Measurements from ENCODE around the gene IQUB. TPM values are rescaled to one million over a fixed set of nuclear protein-coding genes. Genes with fewer than 3 reads are reported as not detected.
A peak's percentile ranks its signal among the peaks of the same experiment; 100 is the strongest.

Gene IQUB
- total RNA-seq, 1 experiment from 2014 or later, result 0.77 TPM

- Mint-ChIP-seq H3K4me1 (peaks cover 14% of the 10 kb centered on the region), H3K4me3 (no peak overlapping the region), H3K36me3 (peaks cover 30% of the 10 kb centered on the region), H3K27me3 (ENCODE audit: low read depth) (no peaks in the 10 kb centered on the region; the same call in 1 of the 2 replicates), H3K27ac (no peak overlapping the region), H3K9me3 (peaks cover 42% of the 10 kb centered on the region)
- DNase-seq (ENCODE audit: low spot score) (no peak), ATAC-seq (no peak)
- no peak for TF ChIP-seq HMGA2 (CRISPR knock-in tag; IDR thresholded peaks at IDR 0.05)
- ChIA-PET POLR2A (no interaction called here), CTCF (no interaction called here)
Observed at GRCh38 chr7:123505221-123505620, 29.2 kb downstream of the IQUB start.

- DNase-seq (ENCODE audit: low spot score) (no peak), ATAC-seq (peak; percentile 67)
- ChIA-PET POLR2A (interaction anchor here (1.0 kb wide), 1 partner anchor 8 kb away, joined by 3 read pairs; no protein-coding TSS in a partner anchor), CTCF (no interaction called here)
- H3K27ac Mint-ChIP-seq, result peak overlapping the region; percentile 51; the same call in 1 of the 2 replicates
- peaks cover 21% of the 10 kb centered on the region for H3K4me1 Mint-ChIP-seq
- no peaks in the 10 kb centered on the region for H3K27me3 Mint-ChIP-seq (ENCODE audit: low read depth)
- H3K4me3 Mint-ChIP-seq, result no peak overlapping the region
- TF ChIP-seq, protein P1, sequence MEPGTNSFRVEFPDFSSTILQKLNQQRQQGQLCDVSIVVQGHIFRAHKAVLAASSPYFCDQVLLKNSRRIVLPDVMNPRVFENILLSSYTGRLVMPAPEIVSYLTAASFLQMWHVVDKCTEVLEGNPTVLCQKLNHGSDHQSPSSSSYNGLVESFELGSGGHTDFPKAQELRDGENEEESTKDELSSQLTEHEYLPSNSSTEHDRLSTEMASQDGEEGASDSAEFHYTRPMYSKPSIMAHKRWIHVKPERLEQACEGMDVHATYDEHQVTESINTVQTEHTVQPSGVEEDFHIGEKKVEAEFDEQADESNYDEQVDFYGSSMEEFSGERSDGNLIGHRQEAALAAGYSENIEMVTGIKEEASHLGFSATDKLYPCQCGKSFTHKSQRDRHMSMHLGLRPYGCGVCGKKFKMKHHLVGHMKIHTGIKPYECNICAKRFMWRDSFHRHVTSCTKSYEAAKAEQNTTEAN (CRISPR knock-in tag; IDR thresholded peaks at IDR 0.05), result no peak
- TF ChIP-seq ZNF532 (CRISPR knock-in tag; IDR thresholded peaks at IDR 0.05; ENCODE audit: borderline replicate concordance), result no peak
- no peak for TF ChIP-seq FOXP4 (CRISPR knock-in tag; IDR thresholded peaks at IDR 0.05)
- TF ChIP-seq ERG (CRISPR knock-in tag; IDR thresholded peaks at IDR 0.05), result no peak
- TF ChIP-seq SOX15 (CRISPR knock-in tag; IDR thresholded peaks at IDR 0.05), result no peak
- TF ChIP-seq, protein P2, sequence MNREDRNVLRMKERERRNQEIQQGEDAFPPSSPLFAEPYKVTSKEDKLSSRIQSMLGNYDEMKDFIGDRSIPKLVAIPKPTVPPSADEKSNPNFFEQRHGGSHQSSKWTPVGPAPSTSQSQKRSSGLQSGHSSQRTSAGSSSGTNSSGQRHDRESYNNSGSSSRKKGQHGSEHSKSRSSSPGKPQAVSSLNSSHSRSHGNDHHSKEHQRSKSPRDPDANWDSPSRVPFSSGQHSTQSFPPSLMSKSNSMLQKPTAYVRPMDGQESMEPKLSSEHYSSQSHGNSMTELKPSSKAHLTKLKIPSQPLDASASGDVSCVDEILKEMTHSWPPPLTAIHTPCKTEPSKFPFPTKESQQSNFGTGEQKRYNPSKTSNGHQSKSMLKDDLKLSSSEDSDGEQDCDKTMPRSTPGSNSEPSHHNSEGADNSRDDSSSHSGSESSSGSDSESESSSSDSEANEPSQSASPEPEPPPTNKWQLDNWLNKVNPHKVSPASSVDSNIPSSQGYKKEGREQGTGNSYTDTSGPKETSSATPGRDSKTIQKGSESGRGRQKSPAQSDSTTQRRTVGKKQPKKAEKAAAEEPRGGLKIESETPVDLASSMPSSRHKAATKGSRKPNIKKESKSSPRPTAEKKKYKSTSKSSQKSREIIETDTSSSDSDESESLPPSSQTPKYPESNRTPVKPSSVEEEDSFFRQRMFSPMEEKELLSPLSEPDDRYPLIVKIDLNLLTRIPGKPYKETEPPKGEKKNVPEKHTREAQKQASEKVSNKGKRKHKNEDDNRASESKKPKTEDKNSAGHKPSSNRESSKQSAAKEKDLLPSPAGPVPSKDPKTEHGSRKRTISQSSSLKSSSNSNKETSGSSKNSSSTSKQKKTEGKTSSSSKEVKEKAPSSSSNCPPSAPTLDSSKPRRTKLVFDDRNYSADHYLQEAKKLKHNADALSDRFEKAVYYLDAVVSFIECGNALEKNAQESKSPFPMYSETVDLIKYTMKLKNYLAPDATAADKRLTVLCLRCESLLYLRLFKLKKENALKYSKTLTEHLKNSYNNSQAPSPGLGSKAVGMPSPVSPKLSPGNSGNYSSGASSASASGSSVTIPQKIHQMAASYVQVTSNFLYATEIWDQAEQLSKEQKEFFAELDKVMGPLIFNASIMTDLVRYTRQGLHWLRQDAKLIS (CRISPR knock-in tag; IDR thresholded peaks at IDR 0.05; ENCODE audit: borderline replicate concordance), result no peak
- TF ChIP-seq TCF7 (CRISPR knock-in tag; IDR thresholded peaks at IDR 0.05; ENCODE audit: low read depth), result no peak
- TF ChIP-seq, protein P3, sequence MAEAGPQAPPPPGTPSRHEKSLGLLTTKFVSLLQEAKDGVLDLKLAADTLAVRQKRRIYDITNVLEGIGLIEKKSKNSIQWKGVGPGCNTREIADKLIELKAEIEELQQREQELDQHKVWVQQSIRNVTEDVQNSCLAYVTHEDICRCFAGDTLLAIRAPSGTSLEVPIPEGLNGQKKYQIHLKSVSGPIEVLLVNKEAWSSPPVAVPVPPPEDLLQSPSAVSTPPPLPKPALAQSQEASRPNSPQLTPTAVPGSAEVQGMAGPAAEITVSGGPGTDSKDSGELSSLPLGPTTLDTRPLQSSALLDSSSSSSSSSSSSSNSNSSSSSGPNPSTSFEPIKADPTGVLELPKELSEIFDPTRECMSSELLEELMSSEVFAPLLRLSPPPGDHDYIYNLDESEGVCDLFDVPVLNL (CRISPR knock-in tag; IDR thresholded peaks at IDR 0.05; ENCODE audit: borderline replicate concordance, low read depth), result no peak
- TF ChIP-seq HMGXB4 (CRISPR knock-in tag; IDR thresholded peaks at IDR 0.05), result no peak
- TF ChIP-seq ZNF423 (CRISPR knock-in tag; IDR thresholded peaks at IDR 0.05), result no peak
- peaks cover 49% of the 10 kb centered on the region for H3K9me3 Mint-ChIP-seq
- peaks cover 30% of the 10 kb centered on the region for H3K36me3 Mint-ChIP-seq
Observed at GRCh38 chr7:123502201-123502600, 32.2 kb downstream of the IQUB start.
